Mesenchymal stem cell (in vitro differentiated cells and primary cell): ENCODE measurements around the gene CCAR1.
"Not testable (repeated sequence)": the region's sequence is repeated elsewhere in the genome, so short reads cannot be mapped to it uniquely, and the experiment has no call there.

ENCODE experiments used
- DNase-seq: peaks from one replicate; pipeline ENCODE4 v3.0.0-alpha.2; 2013
- H2AFZ ChIP-seq: one replicate; pipeline ENCODE4 v1.6.1; 2013; ENCODE audit warnings: low read depth, mild to moderate bottlenecking, control low read depth, inconsistent platforms, low read length, moderate library complexity
- H2AK5ac ChIP-seq: 2 replicates; pipeline ENCODE4 v1.6.1; 2013; ENCODE audit warnings: low read length, moderate library complexity, mild to moderate bottlenecking, inconsistent platforms; ENCODE audit not compliant: severe bottlenecking
- H2BK120ac ChIP-seq: one replicate; pipeline ENCODE4 v1.6.1; 2013; ENCODE audit warnings: low read depth, mild to moderate bottlenecking, inconsistent platforms, low read length, moderate library complexity
- H2BK12ac ChIP-seq, 2 experiments: one replicate each; pipeline ENCODE4 v1.6.1; 2013; ENCODE audit warnings: inconsistent platforms in 2 of 2, low read length in 2 of 2, mild to moderate bottlenecking in 2 of 2, moderate library complexity in 2 of 2, control low read depth in 1 of 2
- H2BK15ac ChIP-seq: one replicate; pipeline ENCODE4 v1.6.1; 2013; ENCODE audit warnings: mild to moderate bottlenecking, low read depth, inconsistent platforms; ENCODE audit not compliant: poor library complexity, severe bottlenecking
- H2BK5ac ChIP-seq: 2 replicates; pipeline ENCODE4 v1.6.1; 2013; ENCODE audit warnings: low read depth, mild to moderate bottlenecking, low read length, control low read depth, inconsistent platforms; ENCODE audit not compliant: poor library complexity, severe bottlenecking
- H3K14ac ChIP-seq, 2 experiments: one replicate each; pipeline ENCODE4 v1.6.1; 2013; ENCODE audit warnings: inconsistent platforms in 2 of 2, low read length in 2 of 2, control low read depth in 1 of 2, mild to moderate bottlenecking in 1 of 2, moderate library complexity in 1 of 2
- H3K18ac ChIP-seq, 2 experiments: one replicate each; pipeline ENCODE4 v1.6.1; 2013; ENCODE audit warnings: inconsistent platforms in 2 of 2, low read length in 2 of 2, control low read depth in 1 of 2, low read depth in 1 of 2, mild to moderate bottlenecking in 1 of 2
- H3K23ac ChIP-seq, 2 experiments: one replicate each; pipeline ENCODE4 v1.6.1; 2013; ENCODE audit warnings: inconsistent platforms in 2 of 2, low read length in 2 of 2, mild to moderate bottlenecking in 2 of 2, moderate library complexity in 2 of 2, control low read depth in 1 of 2
- H3K27ac ChIP-seq: 2 replicates; pipeline ENCODE4 v1.5.1; 2013; ENCODE audit warnings: mild to moderate bottlenecking, moderate library complexity, low read length, control low read depth, inconsistent platforms; ENCODE audit not compliant: poor library complexity, severe bottlenecking
- H3K27me3 ChIP-seq, 2 experiments: 2 replicates each; pipeline versions ENCODE4 v1.6.1 to v1.7.0; 2013; ENCODE audit warnings: low read length in 2 of 2, mild to moderate bottlenecking in 2 of 2, moderate library complexity in 2 of 2, control low read depth in 1 of 2, inconsistent platforms in 1 of 2; ENCODE audit not compliant: control insufficient read depth in 1 of 2, insufficient read depth in 1 of 2
- H3K36me3 ChIP-seq, 2 experiments: 2 replicates each; pipeline versions ENCODE4 v1.6.1 to v1.7.0; 2013; ENCODE audit warnings: low read length in 2 of 2, control low read depth in 1 of 2, inconsistent platforms in 1 of 2, low read depth in 1 of 2, mild to moderate bottlenecking in 1 of 2; ENCODE audit not compliant: insufficient read depth in 2 of 2, control insufficient read depth in 1 of 2
- H3K4ac ChIP-seq, 2 experiments: one replicate each; pipeline ENCODE4 v1.6.1; 2013; ENCODE audit warnings: inconsistent platforms in 2 of 2, low read length in 2 of 2, mild to moderate bottlenecking in 2 of 2, moderate library complexity in 2 of 2, control low read depth in 1 of 2, low read depth in 1 of 2
- H3K4me1 ChIP-seq: 2 replicates; pipeline ENCODE4 v1.6.1; 2013; ENCODE audit warnings: low read depth, low read length, control low read depth; ENCODE audit not compliant: control insufficient read depth, insufficient read depth
- H3K4me2 ChIP-seq: 2 replicates; pipeline ENCODE4 v1.6.1; 2013; ENCODE audit warnings: low read length, mild to moderate bottlenecking, inconsistent platforms; ENCODE audit not compliant: poor library complexity, severe bottlenecking
- H3K4me3 ChIP-seq, 2 experiments: 2 replicates each; pipeline versions ENCODE4 v1.5.1 to v1.7.0; 2013; ENCODE audit warnings: low read length in 2 of 2, mild to moderate bottlenecking in 2 of 2, control low read depth in 1 of 2, low read depth in 1 of 2; ENCODE audit not compliant: insufficient read depth in 1 of 2
- H3K79me1 ChIP-seq: replicated peaks from 2 replicates; pipeline ENCODE4 v1.6.1; 2013; ENCODE audit warnings: mild to moderate bottlenecking, control low read depth, low read length, inconsistent platforms; ENCODE audit not compliant: poor library complexity, severe bottlenecking
- H3K9ac ChIP-seq: 2 replicates; pipeline ENCODE4 v1.7.0; 2013; ENCODE audit warnings: mild to moderate bottlenecking, low read length, moderate library complexity
- H3K9me3 ChIP-seq: 2 replicates; pipeline ENCODE4 v1.7.0; 2013; ENCODE audit warnings: mild to moderate bottlenecking, low read length; ENCODE audit not compliant: control insufficient read depth
- H4K8ac ChIP-seq: one replicate; pipeline ENCODE4 v1.6.1; 2013; ENCODE audit warnings: inconsistent platforms, mild to moderate bottlenecking, low read length, moderate library complexity
- H4K91ac ChIP-seq: one replicate; pipeline ENCODE4 v1.6.1; 2013; ENCODE audit warnings: mild to moderate bottlenecking, low read length, inconsistent platforms
- WGBS: methylation state at CpG from one replicate; pipeline ENCODE4 v1.1.7; 2013; ENCODE audit warnings: mixed read lengths; 5-methylcytosine and 5-hydroxymethylcytosine counted together

Gene CCAR1

DNA sequence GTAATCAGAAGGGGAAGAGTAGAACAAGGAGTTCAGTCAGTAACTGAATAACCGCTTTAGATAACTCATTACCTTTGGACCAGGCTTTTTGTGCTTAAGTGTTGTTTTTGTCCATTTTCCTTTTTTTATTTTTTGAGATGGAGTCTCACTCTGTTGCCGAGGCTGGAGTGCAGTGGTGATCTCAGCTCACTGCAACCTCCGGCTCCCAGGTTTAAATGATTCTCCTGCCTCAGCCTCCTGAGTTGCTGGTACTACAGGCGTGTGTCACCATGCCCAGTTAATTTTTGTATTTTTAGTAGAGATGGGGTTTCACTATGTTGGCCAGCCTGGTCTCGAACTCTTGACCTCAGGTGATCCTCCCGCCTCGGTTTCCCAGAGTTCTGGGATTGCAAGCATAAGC is 14.7 kb downstream of the CCAR1 start:
- WGBS: 84% methylated on average over 4 of the region's 7 CpGs
- H3K27me3 ChIP-seq, H3K23ac ChIP-seq, H3K4me3 ChIP-seq, H3K9me3 ChIP-seq, H3K4me2 ChIP-seq, H2BK120ac ChIP-seq, H3K18ac ChIP-seq, H4K8ac ChIP-seq, H3K4ac ChIP-seq, H3K9ac ChIP-seq, H3K27ac ChIP-seq, H4K91ac ChIP-seq, H3K4me1 ChIP-seq, H2BK5ac ChIP-seq, H2BK15ac ChIP-seq, H2BK12ac ChIP-seq, DNase-seq, H2AK5ac ChIP-seq, H3K14ac ChIP-seq, H2AFZ ChIP-seq: not testable (repeated sequence)
- Histone ChIP-seq H3K36me3 (peaks cover 43 to 96% of the 10 kb centered on the region in 2 experiments), H3K79me1 (peaks cover 17% of the 10 kb centered on the region)

DNA sequence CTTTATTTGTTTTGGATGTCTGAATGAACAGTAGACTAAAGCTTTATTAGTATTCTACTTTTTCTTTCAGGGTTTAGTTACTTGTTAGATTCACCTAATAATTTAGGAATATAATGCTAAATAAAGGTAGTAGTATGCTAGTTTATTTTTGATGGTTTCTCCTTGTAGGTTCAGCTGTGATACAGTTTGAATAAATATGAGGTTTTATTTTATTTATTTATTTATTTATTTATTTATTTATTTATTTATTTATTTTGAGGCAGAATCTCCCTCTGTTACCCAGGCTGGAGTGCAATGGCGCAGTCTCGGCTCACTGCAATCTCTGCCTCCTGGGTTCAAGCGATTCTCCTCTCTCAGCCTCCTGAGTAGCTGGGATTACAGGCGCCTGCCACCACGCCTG is 19.6 kb downstream of the CCAR1 start:
- peaks cover 43 to 89% of the 10 kb centered on the region in 2 experiments for H3K36me3 ChIP-seq
- not testable (repeated sequence) for H2BK15ac ChIP-seq, H4K8ac ChIP-seq, H3K4me2 ChIP-seq, H3K27ac ChIP-seq, H2AK5ac ChIP-seq, DNase-seq, H3K18ac ChIP-seq, H3K9ac ChIP-seq, H3K27me3 ChIP-seq, H2BK12ac ChIP-seq, H3K4me3 ChIP-seq, H3K4me1 ChIP-seq, H4K91ac ChIP-seq, H3K4ac ChIP-seq, H3K23ac ChIP-seq, H2BK120ac ChIP-seq, H3K14ac ChIP-seq, H2BK5ac ChIP-seq, H3K9me3 ChIP-seq, H2AFZ ChIP-seq
- 97% methylated on average over 5 of the region's 5 CpGs for WGBS
- H3K79me1 ChIP-seq: peaks cover 13% of the 10 kb centered on the region

DNA sequence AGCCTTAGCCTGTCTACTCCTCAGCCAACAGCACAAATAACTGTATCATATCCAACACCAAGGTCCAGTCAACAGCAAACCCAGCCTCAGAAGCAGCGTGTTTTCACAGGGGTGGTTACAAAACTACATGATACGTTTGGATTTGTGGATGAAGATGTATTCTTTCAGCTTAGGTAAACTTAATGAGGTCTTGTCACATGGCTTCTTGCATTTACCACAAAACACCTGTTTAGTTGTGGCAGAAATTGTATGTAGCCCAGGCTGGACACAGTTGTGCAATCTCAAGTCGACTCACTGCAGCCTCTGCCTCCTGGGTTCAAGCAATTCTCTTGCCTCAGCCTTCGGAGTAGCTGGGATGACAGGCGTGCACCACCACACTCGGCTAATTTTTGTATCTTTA is 21.4 kb downstream of the CCAR1 start:
- 88% methylated on average over 6 of the region's 6 CpGs for WGBS
- H3K36me3 ChIP-seq: peaks cover 48 to 86% of the 10 kb centered on the region in 2 experiments
- H3K4ac ChIP-seq: no peak overlapping the region
- H3K27ac ChIP-seq: no peak overlapping the region
- H3K4me3 ChIP-seq: no peak overlapping the region
- H2AFZ ChIP-seq: no peak overlapping the region
- no peaks in the 10 kb centered on the region for H3K4me1 ChIP-seq
- H3K14ac ChIP-seq: no peak overlapping the region
- no peaks in the 10 kb centered on the region for H3K27me3 ChIP-seq
- H3K4me2 ChIP-seq: no peak overlapping the region
- no peak overlapping the region for H4K91ac ChIP-seq
- no peaks in the 10 kb centered on the region for H3K9me3 ChIP-seq
- no peak overlapping the region for H2BK5ac ChIP-seq
- peaks cover 13% of the 10 kb centered on the region for H3K79me1 ChIP-seq
- H4K8ac ChIP-seq: no peak overlapping the region
- DNase-seq: no peak
- H2BK12ac ChIP-seq: no peak overlapping the region
- no peak overlapping the region for H2BK120ac ChIP-seq
- no peak overlapping the region for H3K18ac ChIP-seq
- no peak overlapping the region for H2BK15ac ChIP-seq
- H3K23ac ChIP-seq: no peak overlapping the region
- no peak overlapping the region for H3K9ac ChIP-seq
- H2AK5ac ChIP-seq: no peak overlapping the region

DNA sequence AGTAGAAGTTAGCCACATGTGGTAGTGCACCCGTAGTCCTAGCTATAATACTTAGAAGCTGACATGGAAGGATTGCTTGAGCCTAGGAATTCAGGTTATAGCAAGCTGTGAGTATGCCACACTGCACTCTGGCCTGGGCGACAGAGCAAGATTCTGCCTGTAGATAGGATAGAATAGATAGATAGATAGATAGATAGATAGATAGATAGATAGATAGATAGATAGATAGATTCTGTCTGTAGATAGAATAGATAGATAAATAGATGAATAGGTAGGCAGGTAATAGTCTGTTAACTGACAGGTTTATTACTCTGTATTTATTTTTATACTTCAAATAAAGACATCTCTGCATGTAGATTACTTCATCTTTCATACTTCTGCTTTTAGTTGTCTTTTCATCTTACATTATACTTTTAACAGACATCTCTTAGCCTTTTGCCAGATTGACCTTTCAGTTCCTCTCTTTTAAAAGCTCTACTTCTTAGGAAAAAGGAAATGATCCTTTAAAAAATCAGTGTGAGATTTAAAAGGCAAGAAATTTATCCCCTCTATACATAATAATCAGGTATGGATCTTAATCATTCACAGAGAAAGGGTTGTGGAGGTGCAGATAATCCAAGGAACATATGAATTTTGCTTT is 31.8 kb downstream of the CCAR1 start:
- 99% methylated on average over 2 of the region's 2 CpGs for WGBS

More for the DNA sequence above, 31.8 kb downstream of the CCAR1 start:
- H3K4me2 ChIP-seq: no peak overlapping the region
- H3K27me3 ChIP-seq: no peaks in the 10 kb centered on the region
- no peak overlapping the region for H2AFZ ChIP-seq
- no peak overlapping the region for H3K23ac ChIP-seq
- peaks cover 14% of the 10 kb centered on the region for H3K79me1 ChIP-seq
- H2BK120ac ChIP-seq: no peak overlapping the region
- no peak overlapping the region for H2AK5ac ChIP-seq
- H4K91ac ChIP-seq: no peak overlapping the region
- no peaks in the 10 kb centered on the region for H3K9me3 ChIP-seq
- no peak overlapping the region for H3K14ac ChIP-seq
- H3K4me3 ChIP-seq: no peak overlapping the region
- H3K4ac ChIP-seq: no peak overlapping the region
- H2BK5ac ChIP-seq: no peak overlapping the region
- no peak overlapping the region for H2BK12ac ChIP-seq
- no peak overlapping the region for H4K8ac ChIP-seq
- no peak for DNase-seq
- no peak overlapping the region for H3K27ac ChIP-seq
- H3K18ac ChIP-seq: no peak overlapping the region
- H3K4me1 ChIP-seq: no peaks in the 10 kb centered on the region
- H3K36me3 ChIP-seq: peaks cover 42 to 97% of the 10 kb centered on the region in 2 experiments
- no peak overlapping the region for H3K9ac ChIP-seq
- no peak overlapping the region for H2BK15ac ChIP-seq
